Activated T-helper 1 cell treated with Interleukin-2 at 50 U/mL for 16 hours (primary cell): ENCODE results near the gene BCL11A.
"Not testable (repeated sequence)": the region's sequence is repeated elsewhere in the genome, so short reads cannot be mapped to it uniquely, and the experiment has no call there.

ENCODE experiments used
- DNase-seq: peaks from one replicate; pipeline ENCODE4 v3.0.0-alpha.2; 2020; ENCODE audit warnings: low read depth

BCL11A gene

GRCh38 chr2:60429681-60430080 is 123.8 kb downstream of the BCL11A start:
- DNase-seq: no peak

- no peak for DNase-seq
Observed at GRCh38 chr2:60426880-60427279, 126.6 kb downstream of the BCL11A start.

DNA sequence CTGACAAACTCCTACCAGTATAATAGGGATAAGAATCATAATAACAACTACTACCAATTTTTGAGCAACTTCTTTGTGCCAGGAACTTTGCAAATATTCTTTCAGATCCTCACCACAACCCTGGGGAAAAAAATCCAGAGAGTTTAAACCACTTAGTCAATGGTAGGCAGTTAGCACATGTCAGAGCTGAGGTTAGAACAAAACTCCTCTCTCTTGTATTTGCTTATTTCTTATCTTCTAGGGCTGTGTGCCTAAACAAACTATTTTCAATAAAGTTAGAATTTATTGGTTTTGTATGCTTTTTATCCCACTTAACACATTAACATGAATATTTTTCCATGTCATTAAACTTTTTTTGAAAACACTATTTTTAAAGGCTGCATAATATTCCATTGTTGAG is 127.1 kb downstream of the BCL11A start:
- no peak for DNase-seq

- DNase-seq: no peak
Observed at GRCh38 chr2:60424233-60424632, 129.2 kb downstream of the BCL11A start.

GRCh38 chr2:60423505-60423904 is 129.9 kb downstream of the BCL11A start:
- no peak for DNase-seq

DNA sequence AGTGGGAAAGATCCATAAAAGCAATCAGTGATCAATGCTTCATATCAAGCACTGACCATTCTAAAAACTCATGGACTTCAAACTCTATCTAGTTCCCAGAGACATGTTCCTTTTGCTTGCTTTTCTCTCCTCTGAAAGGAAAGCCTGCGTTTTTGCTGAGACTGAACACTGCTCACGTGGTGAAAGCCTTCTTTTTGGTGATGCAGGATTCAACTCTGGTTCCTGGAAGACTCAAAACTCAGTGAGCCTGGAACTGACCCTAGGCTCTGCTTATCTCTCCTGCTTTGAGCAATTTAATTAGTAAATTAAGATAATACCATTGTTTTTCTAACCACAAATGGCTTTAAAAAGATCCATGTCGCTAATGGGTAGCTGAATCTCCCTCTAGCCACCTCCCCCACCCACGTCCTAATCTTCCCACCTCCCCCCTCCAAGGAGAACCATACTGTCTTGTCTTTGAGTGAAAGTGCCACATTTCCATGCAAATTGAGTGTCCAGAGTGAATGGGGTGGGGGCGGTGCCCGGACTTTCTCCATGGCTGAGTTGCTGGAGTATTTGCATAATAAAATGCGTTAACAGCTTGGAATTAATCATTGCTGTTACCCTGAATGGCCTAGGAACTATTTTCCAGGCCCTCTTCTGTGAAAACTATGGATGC is 130.5 kb downstream of the BCL11A start:
- DNase-seq: no peak

- not testable (repeated sequence) for DNase-seq
Observed at GRCh38 chr2:60417210-60417609, 136.2 kb downstream of the BCL11A start.

- DNase-seq: no peak
Observed at GRCh38 chr2:60416221-60417008, 137.0 kb downstream of the BCL11A start.

GRCh38 chr2:60415814-60416213 is 137.6 kb downstream of the BCL11A start:
- DNase-seq: no peak

GRCh38 chr2:60414495-60415138 is 138.8 kb downstream of the BCL11A start:
- no peak for DNase-seq

DNA sequence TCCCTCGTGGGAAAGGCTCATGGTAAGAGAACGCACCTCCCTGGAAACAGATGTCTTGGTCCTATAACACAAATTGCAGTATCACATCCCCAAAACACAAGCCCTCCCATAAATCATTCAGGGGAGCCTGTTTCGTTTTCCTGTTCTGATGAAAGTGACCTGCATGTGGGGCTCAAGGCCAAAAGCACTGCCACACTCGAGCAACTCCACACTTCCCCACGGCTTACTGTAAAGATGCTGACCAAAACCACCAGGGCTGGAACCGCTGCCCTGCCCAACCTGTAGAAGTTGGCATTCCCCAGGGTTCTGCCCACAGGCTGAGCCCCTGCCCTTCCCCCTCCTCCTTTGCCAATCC is 139.7 kb downstream of the BCL11A start:
- DNase-seq: no peak

- no peak for DNase-seq
Observed at GRCh38 chr2:60413069-60413813, 140.2 kb downstream of the BCL11A start.

DNA sequence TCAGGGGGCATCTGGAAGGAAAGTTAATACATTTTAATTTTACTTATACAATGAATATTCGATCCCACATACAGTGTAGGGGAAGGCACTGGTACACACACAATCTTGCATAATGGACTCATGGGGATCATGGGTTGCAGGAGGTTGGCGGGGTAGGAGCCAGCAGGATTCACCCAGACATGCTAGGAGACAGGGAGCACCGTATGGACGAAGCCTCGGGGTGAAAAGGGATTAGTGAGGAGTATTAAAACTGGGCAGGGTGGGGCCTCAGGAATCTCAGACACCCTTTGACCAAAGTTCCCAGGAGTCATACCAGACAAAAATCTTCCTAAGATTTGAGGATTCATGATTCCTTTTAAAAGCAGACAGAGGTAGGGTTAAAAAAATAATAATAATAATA is 140.8 kb downstream of the BCL11A start:
- DNase-seq: no peak

GRCh38 chr2:60412027-60412426 is 141.4 kb downstream of the BCL11A start:
- DNase-seq: no peak

GRCh38 chr2:60411295-60411694 is 142.2 kb downstream of the BCL11A start:
- no peak for DNase-seq

GRCh38 chr2:60410456-60411146 is 142.9 kb downstream of the BCL11A start:
- no peak for DNase-seq

DNA sequence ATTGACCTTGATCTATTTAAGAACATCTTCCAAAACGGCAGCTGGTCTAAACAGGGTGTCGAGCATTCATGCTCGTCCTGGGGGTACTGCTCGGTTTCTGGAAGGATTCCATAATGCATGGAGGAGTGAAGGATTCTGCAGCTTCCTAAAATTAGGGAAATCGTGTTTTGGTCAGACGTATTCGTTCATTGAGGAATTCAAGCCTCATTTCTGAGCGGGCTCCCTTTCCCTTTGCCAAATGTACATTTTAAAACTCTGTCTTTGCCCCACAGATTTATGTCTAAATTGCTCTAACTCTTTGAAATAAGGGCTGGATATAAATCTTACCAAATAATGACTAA is 144.0 kb downstream of the BCL11A start:
- DNase-seq: no peak

GRCh38 chr2:60408811-60409530 is 144.5 kb downstream of the BCL11A start:
- DNase-seq: no peak

DNA sequence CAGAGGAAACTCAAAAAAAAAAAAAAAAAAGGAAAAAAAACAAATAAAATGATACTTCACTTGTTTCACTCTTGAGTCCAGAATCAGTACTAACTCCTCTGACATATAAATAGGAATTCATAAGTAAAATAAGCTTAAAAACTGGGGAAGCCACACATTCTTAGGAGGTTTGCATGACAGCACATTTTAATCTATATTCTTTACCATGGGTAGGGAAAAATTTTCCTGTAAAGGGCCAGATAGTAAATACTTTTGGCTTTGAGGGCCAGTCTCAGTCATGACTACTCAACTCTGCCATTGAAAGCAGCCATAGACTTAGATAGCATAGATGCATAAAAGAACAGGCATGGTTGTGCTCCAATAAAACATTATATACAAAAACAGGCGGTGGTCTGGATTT is 145.2 kb downstream of the BCL11A start:
- DNase-seq: no peak

- no peak for DNase-seq
Observed at GRCh38 chr2:60407398-60407797, 146.1 kb downstream of the BCL11A start.

DNA sequence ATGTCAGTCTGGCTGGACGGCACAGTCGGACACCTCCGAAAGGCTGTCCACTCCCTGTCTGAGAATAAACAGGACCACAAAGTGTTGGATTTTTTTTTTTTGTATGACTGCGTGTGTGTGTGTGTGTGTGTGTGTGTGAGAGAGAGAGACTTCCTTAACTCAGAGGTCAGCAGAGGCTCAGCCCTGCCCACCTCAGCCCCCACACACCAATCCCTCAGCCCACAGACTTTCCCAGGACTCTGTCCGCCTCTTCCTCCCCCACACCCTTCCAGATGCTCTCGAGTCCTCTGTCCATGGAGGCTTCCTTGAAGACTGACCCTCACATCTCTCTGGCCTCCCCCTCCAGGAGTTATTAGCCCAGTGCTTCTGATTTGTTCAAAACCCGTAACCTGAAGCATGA is 147.3 kb downstream of the BCL11A start:
- no peak for DNase-seq
